Epithelial cell of esophagus (primary cell): Measurements from ENCODE around the gene HPSE2.

Experiments used
- DNase-seq: peaks from one replicate; pipeline ENCODE4 v3.0.0; 2010; ENCODE audit warnings: low read depth
- H3K4me3 ChIP-seq: 2 replicates; pipeline ENCODE4 v1.5.1; 2011; ENCODE audit warnings: mild to moderate bottlenecking, low read length, control low read depth
- TF ChIP-seq, protein P1 (sequence below): IDR thresholded peaks from 2 replicates; pipeline ENCODE4 v1.5.1; 2011; ENCODE audit warnings: low read depth, mild to moderate bottlenecking, low read length, control low read depth, inconsistent platforms; ENCODE audit not compliant: insufficient read depth; ENCODE audit errors: missing control alignments

HPSE2 gene

DNA sequence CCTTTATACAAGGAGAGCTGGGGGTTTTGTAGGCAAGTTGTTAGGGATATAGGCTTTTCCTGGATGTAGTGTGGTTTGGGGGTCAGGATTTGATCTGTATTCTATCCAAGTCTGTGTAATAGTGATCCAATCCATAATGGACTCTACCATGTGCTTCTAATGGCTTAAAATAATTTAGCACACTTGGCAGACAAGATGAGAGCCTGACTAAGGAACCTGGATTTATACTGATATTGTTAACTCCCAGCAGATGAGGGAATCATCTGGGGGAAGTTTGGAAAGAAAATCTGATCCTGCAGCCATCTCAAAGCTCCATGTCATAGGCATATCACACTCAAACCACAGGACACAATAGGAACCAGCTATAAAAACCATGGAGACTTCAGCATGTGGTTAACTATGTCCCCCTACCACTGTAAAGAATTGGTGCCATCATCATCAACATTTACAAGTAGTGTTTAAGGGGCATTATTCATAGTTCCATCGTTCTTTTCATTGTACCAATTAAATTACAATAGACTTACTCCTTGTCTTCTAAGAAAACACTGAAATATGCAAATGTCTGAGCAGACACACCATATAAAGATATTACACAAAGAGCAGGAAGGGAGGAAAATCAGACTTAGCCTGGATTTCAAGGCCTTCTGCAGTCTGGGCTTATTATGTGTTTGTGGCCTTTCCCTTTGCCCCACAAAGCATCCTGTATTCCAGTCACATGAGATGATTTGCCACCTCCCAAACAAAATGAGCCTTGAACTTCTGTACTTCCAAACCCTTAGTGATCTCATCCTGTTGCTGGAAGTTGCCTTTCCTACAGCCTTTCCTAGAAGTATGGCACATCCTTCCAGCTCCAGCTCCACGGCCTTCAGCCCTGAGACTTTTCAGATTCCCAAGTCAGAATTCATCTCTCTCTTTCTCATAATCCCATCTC is 766.4 kb downstream of the HPSE2 start:
- TF ChIP-seq, protein P1, sequence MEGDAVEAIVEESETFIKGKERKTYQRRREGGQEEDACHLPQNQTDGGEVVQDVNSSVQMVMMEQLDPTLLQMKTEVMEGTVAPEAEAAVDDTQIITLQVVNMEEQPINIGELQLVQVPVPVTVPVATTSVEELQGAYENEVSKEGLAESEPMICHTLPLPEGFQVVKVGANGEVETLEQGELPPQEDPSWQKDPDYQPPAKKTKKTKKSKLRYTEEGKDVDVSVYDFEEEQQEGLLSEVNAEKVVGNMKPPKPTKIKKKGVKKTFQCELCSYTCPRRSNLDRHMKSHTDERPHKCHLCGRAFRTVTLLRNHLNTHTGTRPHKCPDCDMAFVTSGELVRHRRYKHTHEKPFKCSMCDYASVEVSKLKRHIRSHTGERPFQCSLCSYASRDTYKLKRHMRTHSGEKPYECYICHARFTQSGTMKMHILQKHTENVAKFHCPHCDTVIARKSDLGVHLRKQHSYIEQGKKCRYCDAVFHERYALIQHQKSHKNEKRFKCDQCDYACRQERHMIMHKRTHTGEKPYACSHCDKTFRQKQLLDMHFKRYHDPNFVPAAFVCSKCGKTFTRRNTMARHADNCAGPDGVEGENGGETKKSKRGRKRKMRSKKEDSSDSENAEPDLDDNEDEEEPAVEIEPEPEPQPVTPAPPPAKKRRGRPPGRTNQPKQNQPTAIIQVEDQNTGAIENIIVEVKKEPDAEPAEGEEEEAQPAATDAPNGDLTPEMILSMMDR, result no peak

DNA sequence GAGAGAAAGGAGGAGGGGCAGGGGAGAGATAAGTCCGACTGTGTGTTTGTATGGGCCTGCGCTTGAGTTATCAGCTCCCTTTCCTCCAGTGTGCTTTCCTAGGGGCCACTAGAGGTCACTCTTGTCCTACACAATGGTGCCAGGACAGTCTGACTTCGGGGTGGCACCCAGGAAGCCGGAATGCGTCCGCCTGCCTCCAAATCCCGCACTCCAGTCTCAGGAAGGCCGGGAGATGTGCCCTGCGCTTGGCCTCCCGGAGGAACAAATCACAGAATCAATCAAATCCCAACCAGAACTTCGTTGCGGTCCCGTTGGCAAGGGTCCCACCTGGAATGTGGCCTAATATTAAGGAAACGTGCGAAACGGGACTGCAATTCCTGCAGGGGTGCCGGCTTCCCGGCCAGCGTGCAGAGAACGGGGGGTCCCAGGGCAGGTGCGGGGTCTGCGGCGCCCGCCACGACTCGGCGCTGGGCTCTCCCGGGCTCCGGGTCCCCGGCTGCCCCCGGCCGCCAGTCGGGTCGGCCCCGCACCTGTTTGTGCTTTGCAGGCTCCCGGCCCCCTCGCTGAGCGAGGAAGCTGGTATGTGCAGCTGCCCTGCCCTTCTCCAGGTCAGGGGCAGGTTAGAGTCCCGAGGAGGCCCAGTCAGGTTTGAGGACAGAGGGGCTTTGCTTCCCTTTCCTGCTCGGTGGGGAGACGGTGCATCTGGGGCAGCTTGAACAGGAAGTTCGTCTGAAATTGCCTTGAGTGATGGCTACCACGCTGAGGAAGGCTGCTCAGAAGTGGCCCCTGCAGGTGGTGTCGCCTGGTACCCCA is 767.9 kb downstream of the HPSE2 start:
- TF ChIP-seq, protein P1, result peak; percentile 84
- peak; percentile 89 for DNase-seq
- peak overlapping the region; percentile 44 for H3K4me3 ChIP-seq

More for the DNA sequence above, 766.4 kb downstream of the HPSE2 start:
- no peak overlapping the region for H3K4me3 ChIP-seq
- no peak for DNase-seq

DNA sequence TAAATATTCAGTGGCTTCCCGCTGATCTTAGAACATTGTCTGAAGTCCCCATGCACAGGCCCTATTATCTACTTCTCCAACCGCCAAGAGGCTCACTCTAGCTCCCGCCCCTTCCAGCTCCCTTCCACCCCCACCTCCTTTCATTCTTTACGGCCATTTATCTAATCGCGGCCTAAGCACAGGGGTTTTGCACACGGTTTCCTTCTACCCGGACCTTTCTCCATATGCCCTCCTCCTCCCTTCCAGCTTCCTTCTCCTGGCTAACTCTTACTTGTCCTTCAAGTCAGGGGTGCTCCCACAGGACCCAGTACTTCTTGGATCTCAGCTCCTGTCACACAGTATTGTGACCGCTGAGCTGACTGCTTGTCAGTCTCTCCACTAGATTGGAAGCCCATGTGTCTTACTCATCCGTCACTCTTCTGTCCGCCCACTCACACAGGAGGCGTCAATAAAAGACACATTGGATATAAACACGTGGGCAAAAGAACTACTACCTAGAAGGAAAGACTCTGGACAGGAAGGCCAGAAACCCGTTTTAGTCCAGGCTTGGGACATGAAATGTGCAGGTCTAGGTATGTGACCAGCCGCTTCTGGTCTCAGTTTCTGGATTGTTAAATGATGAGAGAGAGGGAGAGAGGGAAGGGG is 768.7 kb downstream of the HPSE2 start:
- DNase-seq, result no peak
- TF ChIP-seq, protein P1, result no peak
- H3K4me3 ChIP-seq, result no peak overlapping the region

DNA sequence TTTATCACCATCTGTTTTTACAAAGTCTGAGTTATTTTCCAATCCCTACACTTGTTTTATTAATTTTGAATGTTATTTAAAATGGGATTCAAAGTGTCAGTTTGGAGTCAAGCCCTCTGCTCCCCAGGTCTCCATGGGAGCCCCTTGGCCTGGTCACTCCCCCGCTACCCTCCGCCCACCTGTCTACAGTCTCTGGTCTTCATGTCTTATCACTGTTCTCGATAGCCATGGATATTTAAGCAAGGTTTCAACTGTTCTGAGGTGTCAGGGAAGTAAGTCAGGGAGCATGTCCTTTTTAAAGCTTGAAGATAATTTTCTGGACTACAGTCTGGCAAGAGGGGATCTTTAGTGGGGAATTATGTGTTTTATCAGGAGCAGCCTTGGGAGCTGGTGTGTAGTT is 769.8 kb downstream of the HPSE2 start:
- no peak overlapping the region for H3K4me3 ChIP-seq
- DNase-seq, result no peak
- TF ChIP-seq, protein P1, result no peak

DNA sequence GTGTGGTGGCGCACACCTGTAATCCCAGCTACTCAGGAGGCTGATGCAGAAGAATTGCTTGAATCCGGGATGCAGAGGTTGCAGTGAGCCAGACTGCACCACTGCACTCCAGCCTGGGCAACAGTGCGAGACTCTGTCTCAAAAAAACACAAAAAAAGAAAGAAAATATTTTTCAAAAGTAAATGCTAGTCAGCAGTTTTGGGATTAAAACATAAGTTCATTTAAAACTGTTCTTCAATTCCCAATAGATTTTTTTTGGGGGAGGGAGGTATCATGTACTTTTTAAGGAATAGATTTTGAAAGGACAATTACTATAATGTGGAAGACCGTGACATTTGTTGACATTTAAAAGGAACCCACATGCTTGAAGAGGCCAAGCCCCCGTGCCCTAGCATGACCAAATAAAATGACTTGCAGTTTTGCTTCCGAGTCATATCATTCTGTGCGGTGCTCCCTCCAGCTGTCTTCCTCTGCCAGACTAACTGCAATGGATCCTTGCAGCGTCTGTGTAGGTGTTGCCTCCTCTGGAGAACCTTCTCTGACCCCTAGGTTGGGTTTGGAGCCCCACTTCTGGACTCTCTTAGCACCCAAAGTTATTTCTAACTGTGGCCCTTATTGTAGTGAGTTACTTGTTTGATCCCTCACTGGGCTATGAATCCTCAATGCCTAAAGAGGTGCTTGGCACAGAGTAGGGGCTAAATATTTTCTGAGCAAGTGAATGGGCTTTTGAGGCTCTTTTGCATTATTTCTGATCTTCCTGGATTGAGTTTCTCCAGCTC is 771.5 kb downstream of the HPSE2 start:
- DNase-seq, result no peak
- no peak overlapping the region for H3K4me3 ChIP-seq
- TF ChIP-seq, protein P1, result no peak

DNA sequence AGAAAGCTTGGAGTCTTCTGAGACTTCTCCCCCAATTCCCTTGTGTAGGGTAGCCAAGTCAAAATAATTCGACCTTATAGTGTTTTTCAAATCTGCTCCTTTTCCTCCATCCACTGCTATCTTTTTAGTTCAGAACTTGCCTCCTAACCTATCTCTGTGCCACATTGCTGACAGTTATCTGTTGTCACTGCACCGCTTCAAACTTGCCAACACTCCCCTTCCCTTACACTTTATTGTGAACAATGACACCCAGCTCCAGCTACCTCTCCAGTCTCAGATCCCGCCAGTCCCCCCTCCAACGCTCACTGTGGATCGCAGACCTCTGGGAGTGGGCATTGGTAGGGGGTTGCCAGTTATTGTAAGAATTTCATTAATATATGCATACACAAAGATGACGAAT is 772.6 kb downstream of the HPSE2 start:
- no peak for DNase-seq
- TF ChIP-seq, protein P1, result no peak
- H3K4me3 ChIP-seq, result no peak overlapping the region
